ENCODE measurements around the gene SEPTIN14.

DNA sequence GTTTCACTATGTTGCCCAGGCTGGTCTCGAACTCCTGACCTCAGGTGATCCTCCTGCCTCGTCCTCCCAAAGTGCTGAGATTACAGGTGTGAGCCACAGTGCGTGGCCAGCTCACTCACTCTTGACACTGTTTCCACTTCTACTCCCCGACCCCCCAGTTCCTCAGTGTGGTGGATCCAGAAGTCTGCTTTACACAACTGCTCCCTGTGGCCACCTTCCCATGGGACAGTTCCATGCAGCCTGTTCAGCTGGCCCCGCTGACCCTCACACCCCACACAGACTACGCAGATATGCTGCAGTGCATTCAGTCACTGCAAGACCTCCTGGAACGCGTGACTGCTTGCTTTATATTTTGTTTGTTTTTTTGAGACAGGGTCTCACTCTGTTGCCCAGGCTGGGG lies 86.4 kb downstream of the SEPTIN14 start:
- TF ChIP-seq, protein P1, sequence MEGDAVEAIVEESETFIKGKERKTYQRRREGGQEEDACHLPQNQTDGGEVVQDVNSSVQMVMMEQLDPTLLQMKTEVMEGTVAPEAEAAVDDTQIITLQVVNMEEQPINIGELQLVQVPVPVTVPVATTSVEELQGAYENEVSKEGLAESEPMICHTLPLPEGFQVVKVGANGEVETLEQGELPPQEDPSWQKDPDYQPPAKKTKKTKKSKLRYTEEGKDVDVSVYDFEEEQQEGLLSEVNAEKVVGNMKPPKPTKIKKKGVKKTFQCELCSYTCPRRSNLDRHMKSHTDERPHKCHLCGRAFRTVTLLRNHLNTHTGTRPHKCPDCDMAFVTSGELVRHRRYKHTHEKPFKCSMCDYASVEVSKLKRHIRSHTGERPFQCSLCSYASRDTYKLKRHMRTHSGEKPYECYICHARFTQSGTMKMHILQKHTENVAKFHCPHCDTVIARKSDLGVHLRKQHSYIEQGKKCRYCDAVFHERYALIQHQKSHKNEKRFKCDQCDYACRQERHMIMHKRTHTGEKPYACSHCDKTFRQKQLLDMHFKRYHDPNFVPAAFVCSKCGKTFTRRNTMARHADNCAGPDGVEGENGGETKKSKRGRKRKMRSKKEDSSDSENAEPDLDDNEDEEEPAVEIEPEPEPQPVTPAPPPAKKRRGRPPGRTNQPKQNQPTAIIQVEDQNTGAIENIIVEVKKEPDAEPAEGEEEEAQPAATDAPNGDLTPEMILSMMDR (IDR thresholded peaks at IDR 0.05 in 8 of 11, conservative IDR thresholded peaks at IDR 0.05 in 3 of 11): no peak
- TF ChIP-seq POLR2A (IDR thresholded peaks at IDR 0.05) (no peak), POLR2AphosphoS5 (IDR thresholded peaks at IDR 0.05) (no peak)
